NB4 (cell line): ENCODE results near the gene TRERF1.

Experiments used
- CTCF ChIP-seq: IDR thresholded peaks from one replicate; pipeline ENCODE4 v1.5.1; 2012; ENCODE audit warnings: low read depth, low read length
- MAX ChIP-seq: IDR thresholded peaks from 2 replicates; pipeline ENCODE4 v1.6.1; 2011; ENCODE audit warnings: low read depth, low read length
- POLR2A ChIP-seq: IDR thresholded peaks from 2 replicates; pipeline ENCODE4 v1.6.1; 2011; ENCODE audit warnings: mild to moderate bottlenecking; ENCODE audit not compliant: insufficient read length; ENCODE audit errors: extremely low read depth

GRCh38 chr6:42239333-42239732, 212.4 kb downstream of the TRERF1 start:
- TF ChIP-seq CTCF (no peak), MAX (no peak), POLR2A (no peak)
